GM12873 (cell line): ENCODE data around the gene SDCBP2.

ENCODE experiments used
- CTCF ChIP-seq: IDR thresholded peaks from 2 replicates; pipeline ENCODE4 v1.5.1; 2012; ENCODE audit warnings: low read depth, mild to moderate bottlenecking, moderate library complexity, low read length, control low read depth; ENCODE audit not compliant: insufficient read depth; ENCODE audit errors: missing control alignments

SDCBP2 gene

GRCh38 chr20:1312904-1313235 lies 16.1 kb downstream of the SDCBP2 start:
- TF ChIP-seq CTCF = no peak

- TF ChIP-seq CTCF = no peak
Measured at GRCh38 chr20:1312308-1312707, 16.6 kb downstream of the SDCBP2 start.

GRCh38 chr20:1310506-1311190 lies 18.3 kb downstream of the SDCBP2 start:
- TF ChIP-seq CTCF = no peak

GRCh38 chr20:1310071-1310470 lies 18.9 kb downstream of the SDCBP2 start:
- TF ChIP-seq CTCF = no peak

GRCh38 chr20:1309439-1309847 lies 19.5 kb downstream of the SDCBP2 start:
- TF ChIP-seq CTCF = no peak

GRCh38 chr20:1308702-1309095 lies 20.2 kb downstream of the SDCBP2 start:
- no peak for TF ChIP-seq CTCF

GRCh38 chr20:1308067-1308701 lies 20.8 kb downstream of the SDCBP2 start:
- TF ChIP-seq CTCF = no peak
